ENCODE measurements around the gene FRMD3. TPM values are rescaled to one million over a fixed set of nuclear protein-coding genes. Genes with fewer than 3 reads are reported as not detected.

Gene FRMD3
- total RNA-seq: 10 to 100 TPM in 1 of 5 donors, 1 to 10 TPM in 4; 1.8 to 18.0 (median 5.1) TPM
- polyA plus RNA-seq: 1 to 10 TPM; 1.3 to 3.4 (median 2.7) TPM
- long read RNA-seq, donor 1: 0 reads
- long read RNA-seq, donor 2: 0 reads
- long read RNA-seq, donor 3: 0 reads
- long read RNA-seq, donor 4: 0 reads
- long read RNA-seq, donor 5: 0 reads
- long read RNA-seq, donor 6, partial matches to known transcripts: 14 of 14 reads
- long read RNA-seq, donor 6, other reads (novel, unspliced or antisense): 0 of 14 reads
- long read RNA-seq, donor 7: 0 reads
- long read RNA-seq, donor 8: 0 reads
- long read RNA-seq, donor 9: 0 reads
- long read RNA-seq, donor 10: 0 reads

DNA sequence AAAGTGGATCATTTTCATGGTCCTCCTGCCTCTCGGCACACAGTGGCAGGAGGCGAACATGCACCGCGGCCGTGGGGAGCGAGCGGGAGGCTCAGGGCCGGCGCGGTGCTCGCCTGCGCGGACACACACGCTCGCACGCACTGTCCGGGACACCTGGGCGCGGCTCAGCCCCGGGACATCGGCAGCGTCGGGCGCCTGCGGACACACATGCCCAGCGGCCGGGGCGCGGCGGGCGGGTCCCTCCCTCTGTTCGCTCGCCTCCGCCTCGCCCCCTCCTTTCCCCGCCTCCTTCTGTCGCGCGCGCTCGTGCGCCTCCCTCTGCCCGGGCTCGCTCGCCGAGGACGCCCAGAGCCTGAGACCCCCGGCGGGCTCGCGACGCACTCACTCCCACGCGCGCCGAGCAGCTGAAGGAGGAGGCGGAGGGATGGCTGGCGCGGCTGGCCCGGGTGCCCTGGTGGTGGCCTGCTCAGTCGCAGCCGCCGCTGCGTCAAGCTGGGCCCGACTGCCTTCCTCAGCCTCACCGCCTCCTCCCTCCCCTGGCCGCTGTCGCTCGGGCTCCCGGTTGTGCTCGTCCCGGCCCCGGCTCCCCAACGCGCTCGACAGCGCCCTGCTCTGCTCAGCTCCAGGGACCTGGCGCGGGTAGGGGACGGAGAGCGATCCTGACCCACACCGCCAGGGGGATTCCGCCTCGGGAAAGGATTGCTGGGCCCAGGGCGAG, at the start of gene FRMD3:
Gene FRMD3 (minus strand): TSS at position 230 of the 718 bp plus-strand sequence. CDS start 170 bp downstream, at position 60.
- peak; percentile 88 to 91 for DNase-seq
- Histone ChIP-seq H3K27ac (peak within 1 kb of the TSS; percentile 57 to 80 (median 72)), H3K36me3 (no peaks in the 10 kb centered on the region), H3K4me1 (peaks cover 18 to 24% (median 21%) of the 10 kb centered on the region in 4 donors), H3K4me3 (peak within 1 kb of the TSS; percentile 53 to 82 (median 65)), H3K9me3 (no peaks in the 10 kb centered on the region), H3K27me3 (peaks cover 0 to 20% (median 9%) of the 10 kb centered on the region in 3 donors)
- TF ChIP-seq POLR2AphosphoS5 (IDR thresholded peaks at IDR 0.05) (peak in 2 of 3 donors; percentile 31 to 33), EP300 (IDR thresholded peaks at IDR 0.05) (no peak), CTCF (IDR thresholded peaks at IDR 0.05) (peak in 5 of 7 experiments; percentile 51 to 81 (median 60)), POLR2A (IDR thresholded peaks at IDR 0.05) (no peak)
- intact Hi-C loops (cut with DNase I; ENCODE audit: low total_unique reads): no loop called here
- WGBS, 5 donors: 1 to 2% (median 1%) methylated on average over 21 to 85 of the region's 85 CpGs

GRCh38 chr9:83584995-83585394, 46.8 kb upstream of the FRMD3 start:
- Histone ChIP-seq H3K27ac (no peak overlapping the region), H3K27me3 (no peaks in the 10 kb centered on the region), H3K36me3 (peaks cover 0 to 11% (median 0%) of the 10 kb centered on the region in 4 donors), H3K4me1 (no peaks in the 10 kb centered on the region), H3K9me3 (no peaks in the 10 kb centered on the region), H3K4me3 (no peak overlapping the region)
- 73 to 94% (median 85%) methylated on average over 4 of the region's 4 CpGs for WGBS, 5 donors
- no peak for TF ChIP-seq EP300 (IDR thresholded peaks at IDR 0.05)
- no peak for TF ChIP-seq CTCF (IDR thresholded peaks at IDR 0.05)
- no peak for TF ChIP-seq POLR2AphosphoS5 (IDR thresholded peaks at IDR 0.05)
- no peak for TF ChIP-seq POLR2A (IDR thresholded peaks at IDR 0.05)
- intact Hi-C loops (cut with DNase I; ENCODE audit: low total_unique reads): no loop called here
- no peak for DNase-seq

- Histone ChIP-seq H3K4me1 (no peaks in the 10 kb centered on the region), H3K36me3 (peaks cover 0 to 11% (median 0%) of the 10 kb centered on the region in 4 donors), H3K9me3 (peaks cover 0 to 4% (median 0%) of the 10 kb centered on the region in 4 donors), H3K27ac (no peak overlapping the region), H3K27me3 (no peaks in the 10 kb centered on the region), H3K4me3 (no peak overlapping the region)
- TF ChIP-seq POLR2A (IDR thresholded peaks at IDR 0.05) (no peak), CTCF (IDR thresholded peaks at IDR 0.05) (peak in 5 of 7 experiments; percentile 52 to 76 (median 73))
- intact Hi-C loops (cut with DNase I; ENCODE audit: low total_unique reads): no loop called here
- peak; percentile 54 to 80 for DNase-seq
- 64 to 67% (median 66%) methylated on average over 6 of the region's 6 CpGs for WGBS, 5 donors
These were observed 45.2 kb upstream of the FRMD3 start for GRCh38 chr9:83583151-83584014.

GRCh38 chr9:83582029-83582428, 43.8 kb upstream of the FRMD3 start:
- WGBS, 5 donors: 48 to 64% (median 55%) methylated on average over 1 of the region's 1 CpG
- no peaks in the 10 kb centered on the region for H3K4me1 ChIP-seq
- H3K4me3 ChIP-seq: no peak overlapping the region
- H3K27ac ChIP-seq: no peak overlapping the region
- H3K36me3 ChIP-seq: peaks cover 0 to 11% (median 0%) of the 10 kb centered on the region in 4 donors
- peaks cover 0 to 9% (median 0%) of the 10 kb centered on the region in 4 donors for H3K9me3 ChIP-seq
- DNase-seq: no peak
- no peaks in the 10 kb centered on the region for H3K27me3 ChIP-seq
- intact Hi-C loops (cut with DNase I; ENCODE audit: low total_unique reads): no loop called here
- TF ChIP-seq POLR2AphosphoS5 (IDR thresholded peaks at IDR 0.05) (no peak), CTCF (IDR thresholded peaks at IDR 0.05) (no peak), POLR2A (IDR thresholded peaks at IDR 0.05) (no peak)
